Trophoblast cell (in vitro differentiated cells and primary cell): ENCODE results near the gene DACT1.

ENCODE experiments used
- DNase-seq, 2 donors: peaks; one replicate each; pipeline ENCODE4 v3.0.0-alpha.2; 2016
- H2AFZ ChIP-seq: 2 replicates; pipeline ENCODE4 v1.6.1; 2013; ENCODE audit warnings: low read length, moderate library complexity, mild to moderate bottlenecking; ENCODE audit not compliant: insufficient read depth, poor library complexity
- H2AK5ac ChIP-seq: 2 replicates; pipeline ENCODE4 v1.6.1; 2013; ENCODE audit warnings: mild to moderate bottlenecking, low read length
- H2BK120ac ChIP-seq: 2 replicates; pipeline ENCODE4 v1.6.1; 2013; ENCODE audit warnings: low read length, mild to moderate bottlenecking, moderate library complexity; ENCODE audit not compliant: insufficient read depth, poor library complexity
- H2BK12ac ChIP-seq: 2 replicates; pipeline ENCODE4 v1.6.1; 2013; ENCODE audit warnings: mild to moderate bottlenecking, low read length, moderate library complexity
- H2BK5ac ChIP-seq: 2 replicates; pipeline ENCODE4 v1.6.1; 2013; ENCODE audit warnings: low read length, low read depth, moderate library complexity, mild to moderate bottlenecking; ENCODE audit not compliant: poor library complexity
- H3K14ac ChIP-seq: 2 replicates; pipeline ENCODE4 v1.6.1; 2013; ENCODE audit warnings: mild to moderate bottlenecking, low read length
- H3K18ac ChIP-seq: 2 replicates; pipeline ENCODE4 v1.6.1; 2013; ENCODE audit warnings: mild to moderate bottlenecking, low read length
- H3K23ac ChIP-seq: 2 replicates; pipeline ENCODE4 v1.6.1; 2013; ENCODE audit warnings: low read length
- H3K27ac ChIP-seq: 2 replicates; pipeline ENCODE4 v1.5.1; 2013; ENCODE audit warnings: low read depth, mild to moderate bottlenecking, inconsistent platforms, low read length, moderate library complexity
- H3K27me3 ChIP-seq: 2 replicates; pipeline ENCODE4 v1.6.1; 2013; ENCODE audit warnings: inconsistent platforms, mild to moderate bottlenecking, low read length, moderate library complexity; ENCODE audit not compliant: insufficient read depth
- H3K36me3 ChIP-seq, 2 experiments: 1 replicate in 1 of 2; 2 replicates in 1 of 2; pipeline ENCODE4 v1.6.1; 2013; ENCODE audit warnings: low read length in 2 of 2, mild to moderate bottlenecking in 2 of 2, moderate library complexity in 1 of 2; ENCODE audit not compliant: insufficient read depth in 2 of 2, control insufficient read depth in 1 of 2
- H3K4ac ChIP-seq: 2 replicates; pipeline ENCODE4 v1.6.1; 2013; ENCODE audit warnings: low read depth, mild to moderate bottlenecking, low read length, moderate library complexity
- H3K4me1 ChIP-seq, 2 experiments: 1 replicate in 1 of 2; 2 replicates in 1 of 2; pipeline ENCODE4 v1.6.1; 2013; ENCODE audit warnings: low read length in 2 of 2, mild to moderate bottlenecking in 2 of 2, moderate library complexity in 1 of 2; ENCODE audit not compliant: insufficient read depth in 2 of 2, control insufficient read depth in 1 of 2
- H3K4me2 ChIP-seq: 2 replicates; pipeline ENCODE4 v1.6.1; 2013; ENCODE audit warnings: inconsistent platforms, mild to moderate bottlenecking, low read length, moderate library complexity
- H3K4me3 ChIP-seq: 2 replicates; pipeline ENCODE4 v1.5.1; 2013; ENCODE audit warnings: mild to moderate bottlenecking, low read depth, low read length, inconsistent platforms
- H3K79me1 ChIP-seq: one replicate; pipeline ENCODE4 v1.6.1; 2013; ENCODE audit warnings: low read length
- H3K79me2 ChIP-seq: 2 replicates; pipeline ENCODE4 v1.6.1; 2013; ENCODE audit warnings: low read length, mild to moderate bottlenecking; ENCODE audit not compliant: control insufficient read depth, insufficient read depth, poor library complexity
- H3K9ac ChIP-seq: 2 replicates; pipeline ENCODE4 v1.6.1; 2013; ENCODE audit warnings: mild to moderate bottlenecking, low read length
- H3K9me3 ChIP-seq: 2 replicates; pipeline ENCODE4 v1.6.1; 2013; ENCODE audit warnings: low read depth, mild to moderate bottlenecking, control low read depth, inconsistent platforms, low read length; ENCODE audit not compliant: insufficient read depth
- H4K12ac ChIP-seq: 2 replicates; pipeline ENCODE4 v1.6.1; 2013; ENCODE audit warnings: low read depth, mild to moderate bottlenecking, low read length, moderate library complexity
- H4K8ac ChIP-seq: 2 replicates; pipeline ENCODE4 v1.6.1; 2013; ENCODE audit warnings: low read depth, mild to moderate bottlenecking, low read length, moderate library complexity
- H4K91ac ChIP-seq: one replicate; pipeline ENCODE4 v1.6.1; 2013; ENCODE audit warnings: low read depth, mild to moderate bottlenecking, low read length, moderate library complexity
- WGBS: extraction: QIAGEN DNeasy Blood & Tissue Kit; methylation state at CpG from one replicate; pipeline ENCODE4 v1.1.7; 2013; ENCODE audit warnings: missing lambda C conversion rate; ENCODE audit not compliant: insufficient read length, insufficient coverage; ENCODE audit errors: extremely low coverage; 5-methylcytosine and 5-hydroxymethylcytosine counted together

The DACT1 gene

DNA sequence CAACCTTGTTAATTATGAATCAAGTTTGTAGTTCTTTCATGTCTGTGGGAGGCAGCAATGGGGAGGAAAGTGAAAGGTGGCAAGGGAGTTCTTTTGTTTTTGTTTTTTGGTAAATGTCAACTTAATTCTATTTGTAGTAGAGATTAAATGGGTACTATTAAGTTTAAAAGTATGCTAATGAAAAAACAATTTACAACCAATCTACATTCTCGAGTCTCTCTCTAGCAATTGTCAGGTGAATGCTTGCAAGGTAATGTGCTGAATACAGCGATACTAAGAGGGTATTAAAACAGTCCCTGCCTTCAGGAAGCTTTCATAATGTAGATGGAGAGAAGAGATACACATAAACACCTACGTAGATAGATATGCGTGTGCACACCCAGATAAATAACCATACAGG, 1.6 kb upstream of the DACT1 start:
- Histone ChIP-seq H3K23ac (no peak overlapping the region), H3K14ac (no peak overlapping the region), H4K8ac (no peak overlapping the region), H2BK120ac (no peak overlapping the region), H4K91ac (no peak overlapping the region), H3K79me2 (peaks cover 17% of the 10 kb centered on the region), H2BK12ac (no peak overlapping the region), H3K27ac (no peak overlapping the region), H3K79me1 (peaks cover 41% of the 10 kb centered on the region), H3K4me2 (no peak overlapping the region), H3K4me1 (peaks cover 10 to 14% of the 10 kb centered on the region in 2 experiments), H3K27me3 (no peaks in the 10 kb centered on the region), H3K18ac (no peak overlapping the region), H3K9me3 (no peaks in the 10 kb centered on the region), H3K9ac (no peak overlapping the region), H4K12ac (no peak overlapping the region), H2AK5ac (no peak overlapping the region), H3K4ac (no peak overlapping the region), H2AFZ (no peak overlapping the region), H3K36me3 (peaks cover 0 to 2% of the 10 kb centered on the region in 2 experiments), H2BK5ac (no peak overlapping the region), H3K4me3 (no peak overlapping the region)
- no peak for DNase-seq
- no CpG with 5 or more reads among the region's 4 CpGs for WGBS

DNA sequence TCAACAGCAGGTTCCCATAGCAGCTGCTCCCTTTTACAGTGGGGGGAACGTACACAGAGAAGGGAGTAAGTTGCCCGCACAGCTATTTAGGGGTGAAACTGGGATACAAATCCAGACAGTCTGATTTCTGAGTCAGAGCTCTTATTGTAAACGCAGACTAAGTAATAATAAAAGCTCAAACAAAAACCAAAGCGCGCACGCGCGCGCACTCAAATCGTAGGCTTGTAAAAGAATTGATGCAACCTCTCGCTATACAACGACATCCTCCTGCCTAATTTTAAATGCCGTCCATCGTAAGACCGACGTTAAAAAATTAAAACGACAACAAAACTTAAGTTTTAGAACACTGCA, 747 bp upstream of the DACT1 start:
- peak overlapping the region; percentile 85 for H2BK5ac ChIP-seq
- H4K8ac ChIP-seq: peak overlapping the region; percentile 84
- no peak overlapping the region for H3K18ac ChIP-seq
- no peak overlapping the region for H2AK5ac ChIP-seq
- H3K27me3 ChIP-seq: no peaks in the 10 kb centered on the region
- WGBS: no CpG with 5 or more reads among the region's 17 CpGs
- peaks cover 37% of the 10 kb centered on the region for H3K79me1 ChIP-seq
- H3K4me3 ChIP-seq: no peak overlapping the region
- no peak overlapping the region for H2AFZ ChIP-seq
- peak overlapping the region; percentile 42 for H2BK12ac ChIP-seq
- peak overlapping the region; percentile 80 for H4K12ac ChIP-seq
- H3K9me3 ChIP-seq: no peaks in the 10 kb centered on the region
- H3K79me2 ChIP-seq: peaks cover 17% of the 10 kb centered on the region
- H3K27ac ChIP-seq: peak overlapping the region; percentile 95
- H3K4ac ChIP-seq: no peak overlapping the region
- peak overlapping the region; percentile 79 for H4K91ac ChIP-seq
- H3K4me1 ChIP-seq: peaks cover 10% of the 10 kb centered on the region in 2 experiments
- H3K23ac ChIP-seq: no peak overlapping the region
- H3K4me2 ChIP-seq: peak overlapping the region; percentile 45
- H3K36me3 ChIP-seq: peaks cover 4 to 8% of the 10 kb centered on the region in 2 experiments
- H3K9ac ChIP-seq: no peak overlapping the region
- H3K14ac ChIP-seq: peak overlapping the region; percentile 90
- peak; percentile 38 to 64 for DNase-seq
- H2BK120ac ChIP-seq: peak overlapping the region; percentile 89

DNA sequence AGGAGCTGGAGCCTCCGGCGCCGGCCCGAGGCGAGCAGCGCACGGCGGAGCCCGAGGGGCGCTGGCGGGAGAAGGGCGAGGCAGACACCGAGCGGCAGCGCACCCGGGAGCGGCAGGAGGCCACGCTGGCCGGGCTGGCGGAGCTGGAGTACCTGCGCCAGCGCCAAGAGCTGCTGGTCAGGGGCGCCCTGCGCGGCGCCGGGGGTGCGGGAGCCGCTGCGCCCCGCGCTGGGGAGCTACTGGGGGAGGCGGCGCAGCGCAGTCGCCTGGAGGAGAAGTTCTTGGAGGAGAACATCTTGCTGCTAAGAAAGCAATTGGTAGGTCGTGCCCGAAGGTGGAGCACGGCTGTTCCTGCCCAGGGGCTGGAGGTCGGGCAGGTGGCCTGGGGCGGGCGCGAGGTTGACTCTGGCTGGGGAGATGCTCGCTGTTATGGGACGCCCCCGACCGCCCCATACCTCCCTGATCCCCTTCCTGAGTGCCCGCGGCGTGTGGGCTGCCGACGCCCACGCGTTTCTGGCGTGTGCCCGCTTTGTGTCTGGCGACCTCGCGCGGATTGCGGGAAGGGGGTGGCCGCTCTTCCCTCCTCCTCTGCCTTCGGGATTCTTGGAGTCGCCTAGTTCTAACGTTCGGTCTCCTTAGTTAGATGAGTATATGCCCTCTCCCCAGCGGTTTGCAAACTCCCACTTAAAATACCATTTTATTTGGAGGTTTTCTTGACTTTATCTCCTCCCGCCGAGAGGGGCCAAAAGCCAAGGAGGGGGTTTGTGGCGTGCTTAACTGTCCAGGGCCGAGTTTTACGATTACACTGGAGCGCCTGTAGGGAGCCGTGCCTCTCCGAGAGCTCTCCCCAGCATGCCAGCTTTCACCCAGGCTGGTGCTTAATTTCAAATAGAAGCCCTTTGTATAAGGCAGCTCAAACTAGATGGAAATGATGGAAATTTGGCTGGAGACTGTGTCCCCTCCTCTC, 752 bp downstream of the DACT1 start:
- Histone ChIP-seq H3K4ac (peak overlapping the region; percentile 95), H4K12ac (peak overlapping the region; percentile 45), H3K79me2 (peaks cover 17% of the 10 kb centered on the region), H3K36me3 (peaks cover 9 to 20% of the 10 kb centered on the region in 2 experiments), H2BK12ac (peak overlapping the region; percentile 76), H3K14ac (peak overlapping the region; percentile 99), H2AK5ac (peak overlapping the region; percentile 21), H3K79me1 (peaks cover 31% of the 10 kb centered on the region), H3K4me1 (peaks cover 9 to 11% of the 10 kb centered on the region in 2 experiments), H3K23ac (no peak overlapping the region), H3K27me3 (no peaks in the 10 kb centered on the region), H4K91ac (peak overlapping the region; percentile 95), H2AFZ (peak overlapping the region; percentile 61), H3K18ac (peak overlapping the region; percentile 98), H2BK5ac (peak overlapping the region; percentile 85), H3K9me3 (no peaks in the 10 kb centered on the region), H3K27ac (peak overlapping the region; percentile 99), H2BK120ac (peak overlapping the region; percentile 82), H3K4me2 (peak overlapping the region; percentile 80), H3K4me3 (peak overlapping the region; percentile 98), H3K9ac (peak overlapping the region; percentile 100), H4K8ac (peak overlapping the region; percentile 75)
- peak in 1 of 2 donors; percentile 32 for DNase-seq
- no CpG with 5 or more reads among the region's 75 CpGs for WGBS

DNA sequence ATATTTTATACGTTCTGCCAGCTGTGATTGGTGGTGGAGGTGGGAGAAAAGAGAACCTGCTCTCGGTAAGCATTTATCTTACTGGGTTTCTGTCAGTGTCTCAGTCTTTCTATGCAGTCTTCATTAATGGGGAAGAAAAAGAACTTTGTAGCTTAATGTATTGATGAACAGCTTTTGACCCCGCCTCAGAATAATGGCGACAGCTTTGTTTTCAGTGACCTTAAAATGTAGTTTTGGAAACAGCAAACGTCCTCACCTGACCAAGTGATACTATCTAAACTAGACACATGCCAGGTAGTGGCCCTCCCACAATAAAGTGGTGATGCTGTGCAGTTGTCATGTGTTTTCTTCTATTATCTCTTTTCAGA, 1.4 kb downstream of the DACT1 start:
- WGBS: no CpG with 5 or more reads among the region's 5 CpGs
- Histone ChIP-seq H3K36me3 (peaks cover 9 to 20% of the 10 kb centered on the region in 2 experiments), H2AFZ (no peak overlapping the region), H3K79me1 (peaks cover 27% of the 10 kb centered on the region), H3K4me1 (peaks cover 6 to 10% of the 10 kb centered on the region in 2 experiments), H2BK12ac (peak overlapping the region; percentile 6), H3K23ac (no peak overlapping the region), H3K4me3 (peak overlapping the region; percentile 98), H2BK120ac (no peak overlapping the region), H4K8ac (no peak overlapping the region), H4K91ac (peak overlapping the region; percentile 95), H3K27ac (peak overlapping the region; percentile 99), H3K27me3 (no peaks in the 10 kb centered on the region), H2BK5ac (peak overlapping the region; percentile 85), H3K4me2 (peak overlapping the region; percentile 80), H3K9ac (peak overlapping the region; percentile 100), H3K18ac (peak overlapping the region; percentile 98), H3K9me3 (no peaks in the 10 kb centered on the region), H4K12ac (no peak overlapping the region), H3K14ac (no peak overlapping the region), H2AK5ac (no peak overlapping the region), H3K79me2 (peaks cover 17% of the 10 kb centered on the region), H3K4ac (peak overlapping the region; percentile 95)
- no peak for DNase-seq
